HFFc6 (cell line): ENCODE results near the gene LITAFD. TPM values are rescaled to one million over a fixed set of nuclear protein-coding genes. Genes with fewer than 3 reads are reported as not detected.

Experiments
- DNase-seq: peaks from one replicate; pipeline ENCODE4 v3.0.0-alpha.2; 2018
- H3K27ac Mint-ChIP-seq: 2 replicates; pipeline ENCODE4 v1.8.0; 2020; ENCODE audit warnings: mild to moderate bottlenecking, mixed read lengths
- H3K27me3 Mint-ChIP-seq: 2 replicates; pipeline ENCODE4 v1.8.0; 2021; ENCODE audit warnings: mild to moderate bottlenecking, moderate library complexity, mixed read lengths; ENCODE audit not compliant: insufficient read depth
- H3K36me3 Mint-ChIP-seq: 2 replicates; pipeline ENCODE4 v1.8.0; 2021; ENCODE audit warnings: low read depth, mixed read lengths
- H3K4me1 Mint-ChIP-seq: 2 replicates; pipeline ENCODE4 v1.8.0; 2020; ENCODE audit warnings: low read depth, mixed read lengths
- H3K4me3 Mint-ChIP-seq: 2 replicates; pipeline ENCODE4 v1.8.0; 2020; ENCODE audit warnings: mild to moderate bottlenecking, moderate library complexity, mixed read lengths
- H3K9me3 Mint-ChIP-seq: 2 replicates; pipeline ENCODE4 v1.8.0; 2020; ENCODE audit warnings: mild to moderate bottlenecking, mixed read lengths
- total RNA-seq, 6 experiments: library from RNA; stranded (reverse); fragmentation: NEBNext Ultra II Directional; extraction: Animal tissue kit (Norgen Biotek cat#: 25700); gene quantifications; 2 replicates in 1 of 6; 3 replicates in 5 of 6; pipeline ENCODE4 v1.2.3, GENCODE V29; 2021
- TF ChIP-seq, protein P1 (sequence below): fragments of 200-600 bp; sonication (generic); IDR thresholded peaks from 2 replicates; pipeline ENCODE4 v1.5.0; 2021; ENCODE audit warnings: antibody characterized with exemption, mild to moderate bottlenecking

Gene LITAFD
- total RNA-seq, 6 experiments from 2014 or later, result not detected

- TF ChIP-seq, protein P1, sequence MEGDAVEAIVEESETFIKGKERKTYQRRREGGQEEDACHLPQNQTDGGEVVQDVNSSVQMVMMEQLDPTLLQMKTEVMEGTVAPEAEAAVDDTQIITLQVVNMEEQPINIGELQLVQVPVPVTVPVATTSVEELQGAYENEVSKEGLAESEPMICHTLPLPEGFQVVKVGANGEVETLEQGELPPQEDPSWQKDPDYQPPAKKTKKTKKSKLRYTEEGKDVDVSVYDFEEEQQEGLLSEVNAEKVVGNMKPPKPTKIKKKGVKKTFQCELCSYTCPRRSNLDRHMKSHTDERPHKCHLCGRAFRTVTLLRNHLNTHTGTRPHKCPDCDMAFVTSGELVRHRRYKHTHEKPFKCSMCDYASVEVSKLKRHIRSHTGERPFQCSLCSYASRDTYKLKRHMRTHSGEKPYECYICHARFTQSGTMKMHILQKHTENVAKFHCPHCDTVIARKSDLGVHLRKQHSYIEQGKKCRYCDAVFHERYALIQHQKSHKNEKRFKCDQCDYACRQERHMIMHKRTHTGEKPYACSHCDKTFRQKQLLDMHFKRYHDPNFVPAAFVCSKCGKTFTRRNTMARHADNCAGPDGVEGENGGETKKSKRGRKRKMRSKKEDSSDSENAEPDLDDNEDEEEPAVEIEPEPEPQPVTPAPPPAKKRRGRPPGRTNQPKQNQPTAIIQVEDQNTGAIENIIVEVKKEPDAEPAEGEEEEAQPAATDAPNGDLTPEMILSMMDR, result no peak
- DNase-seq, result peak; percentile 10
- Mint-ChIP-seq H3K27ac (no peak overlapping the region), H3K36me3 (peaks cover 19% of the 10 kb centered on the region), H3K4me1 (peaks cover 20% of the 10 kb centered on the region), H3K27me3 (no peaks in the 10 kb centered on the region; the same call in 1 of the 2 replicates), H3K4me3 (no peak overlapping the region), H3K9me3 (no peaks in the 10 kb centered on the region)
Observed at GRCh38 chr16:8931859-8932258, 49.7 kb downstream of the LITAFD start.

DNA sequence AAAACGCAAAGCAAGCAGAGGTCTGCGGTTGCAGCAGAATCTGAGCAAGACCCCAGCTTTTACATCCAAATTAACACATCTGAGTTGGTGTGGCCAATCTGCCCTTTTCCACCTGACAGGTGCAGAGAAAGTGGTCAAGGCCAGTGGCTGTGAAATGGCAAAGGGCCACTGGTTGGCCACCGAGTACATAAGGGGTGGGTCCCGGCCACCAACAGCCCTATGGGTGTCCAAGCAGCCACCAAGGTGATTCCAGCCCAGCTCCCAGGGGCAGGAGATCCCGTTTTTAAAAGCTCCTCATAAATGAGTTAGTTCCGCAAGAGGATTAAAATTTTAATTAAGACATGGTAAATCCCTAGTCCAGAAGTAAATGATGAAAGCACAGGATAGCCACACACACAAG lies 52.5 kb downstream of the LITAFD start:
- DNase-seq, result no peak
- no peak overlapping the region for H3K4me3 Mint-ChIP-seq
- no peaks in the 10 kb centered on the region for H3K27me3 Mint-ChIP-seq
- peaks cover 36% of the 10 kb centered on the region for H3K4me1 Mint-ChIP-seq
- TF ChIP-seq, protein P1, result no peak
- H3K27ac Mint-ChIP-seq, result no peak overlapping the region
- H3K36me3 Mint-ChIP-seq, result peaks cover 2% of the 10 kb centered on the region
- no peaks in the 10 kb centered on the region for H3K9me3 Mint-ChIP-seq

Other genes with a start within 250 kb of the LITAFD start
- gene ABAT, start 207.7 kb upstream of the LITAFD start, total RNA-seq, result 1 to 10 TPM in 1 of 6 experiments, under 1 TPM in 5; 0.51 to 1.3 (median 0.59) TPM
- 1 to 10 TPM; 5.2 to 9.1 (median 6.9) TPM for gene TMEM186, start 84.7 kb upstream of the LITAFD start, total RNA-seq
- gene PMM2, start 84.5 kb upstream of the LITAFD start, total RNA-seq, result 10 to 100 TPM; 38.9 to 48.5 (median 44.3) TPM
- 100 to 1,000 TPM in 3 of 6 experiments, 10 to 100 TPM in 3; 91.4 to 114 (median 97.9) TPM for gene CARHSP1, start 13.3 kb upstream of the LITAFD start, total RNA-seq
- 10 to 100 TPM; 80.1 to 93.4 (median 89.5) TPM for gene USP7, start 81.6 kb downstream of the LITAFD start, total RNA-seq
- gene HAPSTR1, start 209.3 kb downstream of the LITAFD start, total RNA-seq, result 10 to 100 TPM; 65.0 to 77.4 (median 72.0) TPM